ENCODE measurements around the gene AP1G1. TPM values are rescaled to one million over a fixed set of nuclear protein-coding genes. Genes with fewer than 3 reads are reported as not detected.

AP1G1 gene
- total and polyA plus RNA-seq, 2 of the 8 experiments (the other 6 are each of a cell fraction or from before 2014, with no cell fraction given) = 43.9 to 68.4 TPM

- H3K36me3 ChIP-seq (ENCODE audit: control insufficient read depth in 2 of 4, insufficient read depth in 4 of 4, low read length in 3 of 4) = peaks cover 5 to 41% (median 28%) of the 10 kb centered on the region in 4 experiments; a peak in 7 of 8 replicates
- no peaks in the 10 kb centered on the region for H4K20me1 ChIP-seq (replicated peaks in 1 of 2; ENCODE audit: control insufficient read depth in 1 of 2, insufficient read depth in 2 of 2, low read length in 2 of 2)
- no peak overlapping the region for H2AFZ ChIP-seq (ENCODE audit: low read length)
- H2BK120ac ChIP-seq (replicated peaks; ENCODE audit: low read depth, low read length) = no peak overlapping the region
- no peak overlapping the region for H3K4ac ChIP-seq (replicated peaks; ENCODE audit: insufficient read length, low read depth, low read length)
- no peak overlapping the region for H2AK5ac ChIP-seq (ENCODE audit: low read depth, low read length)
- no peak overlapping the region for H3K4me2 ChIP-seq (ENCODE audit: insufficient read depth in 1 of 2, low read depth in 2 of 2, low read length in 2 of 2)
- POLR2A ChIA-PET (ENCODE audit: partially characterized antibody) = no interaction called here
- no peak overlapping the region for H3K56ac ChIP-seq (replicated peaks; ENCODE audit: insufficient read length, low read depth, low read length)
- no peak overlapping the region for H2BK12ac ChIP-seq (ENCODE audit: low read depth, low read length)
- H4K5ac ChIP-seq (ENCODE audit: insufficient read length, low read depth, low read length) = no peak overlapping the region
- H4K8ac ChIP-seq (ENCODE audit: extremely low read depth, insufficient read depth, low read length) = no peak overlapping the region
- H3K9me3 ChIP-seq (ENCODE audit: insufficient read depth in 2 of 2, low read depth in 1 of 2, low read length in 1 of 2) = no peaks in the 10 kb centered on the region
- CTCF ChIA-PET (ENCODE audit: partially characterized antibody) = interaction anchor here (0.8 to 1.1 kb wide), 2 partner anchors 12 to 67 kb away, joined by 3 read pairs; no protein-coding TSS in a partner anchor
- H3K79me1 ChIP-seq (ENCODE audit: low read depth, low read length) = no peaks in the 10 kb centered on the region
- no peaks in the 10 kb centered on the region for H3K4me1 ChIP-seq (replicated peaks in 1 of 4; ENCODE audit: control insufficient read depth in 3 of 4, insufficient read depth in 4 of 4, low read length in 3 of 4)
- H2BK15ac ChIP-seq (ENCODE audit: low read length) = no peak overlapping the region
- H2BK5ac ChIP-seq (ENCODE audit: low read depth, low read length) = no peak overlapping the region
- no peak overlapping the region for H3K18ac ChIP-seq (ENCODE audit: extremely low read depth, low read length)
- FAIRE-seq (no peak), DNase-seq (ENCODE audit: low read depth in 1 of 2, low spot score in 2 of 2) (no peak)
- no peaks in the 10 kb centered on the region for H3K27me3 ChIP-seq (replicated peaks in 1 of 4; ENCODE audit: control insufficient read depth in 3 of 4, extremely low read depth in 1 of 4, insufficient read depth in 3 of 4, low read length in 3 of 4)
- H3K79me2 ChIP-seq (ENCODE audit: control insufficient read depth in 1 of 2, insufficient read depth in 2 of 2, low read length in 2 of 2) = no peaks in the 10 kb centered on the region
- H3K27ac ChIP-seq (ENCODE audit: low read depth, low read length) = no peak overlapping the region
- H4K91ac ChIP-seq (replicated peaks; ENCODE audit: insufficient read length, low read length) = no peak overlapping the region
- H3K23ac ChIP-seq (ENCODE audit: insufficient read length) = no peak overlapping the region
- no peak overlapping the region for H3K14ac ChIP-seq (ENCODE audit: insufficient read length)
- no peak overlapping the region for H3K9ac ChIP-seq (replicated peaks in 1 of 4; ENCODE audit: extremely low read depth in 1 of 4, low read depth in 3 of 4, low read length in 3 of 4)
- H3K23me2 ChIP-seq (ENCODE audit: low read depth, low read length) = no peaks in the 10 kb centered on the region
- no peak overlapping the region for H2BK20ac ChIP-seq (ENCODE audit: low read length)
- no peak overlapping the region for H3K4me3 ChIP-seq (ENCODE audit: extremely low read depth in 1 of 4, insufficient read depth in 2 of 4, low read depth in 3 of 4, low read length in 4 of 4)
- no peak for TF ChIP-seq RFX5 (IDR thresholded peaks at IDR 0.05; ENCODE audit: borderline replicate concordance, low read depth, low read length)
- TF ChIP-seq JUND (IDR thresholded peaks at IDR 0.05; ENCODE audit: low read length) = no peak
- TF ChIP-seq CHD2 (IDR thresholded peaks at IDR 0.05; ENCODE audit: low read length) = no peak
- no peak for TF ChIP-seq SP4 (IDR thresholded peaks at IDR 0.05; ENCODE audit: low read length)
- no peak for TF ChIP-seq BACH1 (IDR thresholded peaks at IDR 0.05; ENCODE audit: low read length)
- no peak for TF ChIP-seq SUZ12 (IDR thresholded peaks at IDR 0.05; ENCODE audit: low read length)
- no peak for TF ChIP-seq ZNF274 (IDR thresholded peaks at IDR 0.05; ENCODE audit: borderline replicate concordance, extremely low read depth, low read length)
- no peak for TF ChIP-seq BRCA1 (IDR thresholded peaks at IDR 0.05; ENCODE audit: low read depth, low read length)
- no peak for TF ChIP-seq CREB1 (IDR thresholded peaks at IDR 0.05)
- no peak for TF ChIP-seq KDM4A (IDR thresholded peaks at IDR 0.05; ENCODE audit: low read depth, low read length, severe bottlenecking)
- TF ChIP-seq HDAC2 (IDR thresholded peaks at IDR 0.05; ENCODE audit: borderline replicate concordance in 1 of 2, low read depth in 2 of 2, low read length in 2 of 2) = no peak
- no peak for TF ChIP-seq TAF7 (optimal IDR thresholded peaks at IDR 0.05; ENCODE audit: borderline replicate concordance, low read depth, low read length)
- no peak for TF ChIP-seq TEAD4 (IDR thresholded peaks at IDR 0.05; ENCODE audit: low read depth, low read length)
- TF ChIP-seq, protein P1, sequence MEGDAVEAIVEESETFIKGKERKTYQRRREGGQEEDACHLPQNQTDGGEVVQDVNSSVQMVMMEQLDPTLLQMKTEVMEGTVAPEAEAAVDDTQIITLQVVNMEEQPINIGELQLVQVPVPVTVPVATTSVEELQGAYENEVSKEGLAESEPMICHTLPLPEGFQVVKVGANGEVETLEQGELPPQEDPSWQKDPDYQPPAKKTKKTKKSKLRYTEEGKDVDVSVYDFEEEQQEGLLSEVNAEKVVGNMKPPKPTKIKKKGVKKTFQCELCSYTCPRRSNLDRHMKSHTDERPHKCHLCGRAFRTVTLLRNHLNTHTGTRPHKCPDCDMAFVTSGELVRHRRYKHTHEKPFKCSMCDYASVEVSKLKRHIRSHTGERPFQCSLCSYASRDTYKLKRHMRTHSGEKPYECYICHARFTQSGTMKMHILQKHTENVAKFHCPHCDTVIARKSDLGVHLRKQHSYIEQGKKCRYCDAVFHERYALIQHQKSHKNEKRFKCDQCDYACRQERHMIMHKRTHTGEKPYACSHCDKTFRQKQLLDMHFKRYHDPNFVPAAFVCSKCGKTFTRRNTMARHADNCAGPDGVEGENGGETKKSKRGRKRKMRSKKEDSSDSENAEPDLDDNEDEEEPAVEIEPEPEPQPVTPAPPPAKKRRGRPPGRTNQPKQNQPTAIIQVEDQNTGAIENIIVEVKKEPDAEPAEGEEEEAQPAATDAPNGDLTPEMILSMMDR (IDR thresholded peaks at IDR 0.05; ENCODE audit: control extremely low read depth in 1 of 3, insufficient read depth in 1 of 3, low read depth in 1 of 3, low read length in 3 of 3) = no peak
Measured at GRCh38 chr16:71754108-71754507, 54.5 kb downstream of the AP1G1 start.
